SK-N-SH (cell line): ENCODE measurements around the gene TNFAIP8L1. TPM values are rescaled to one million over a fixed set of nuclear protein-coding genes. Genes with fewer than 3 reads are reported as not detected.

Experiments used
- CTCF ChIA-PET: fragments of 300-600, 350-600 bp; formaldehyde crosslinking; extraction: SDS; loops from one replicate; lab custom pipeline; 2021; lab: Yijun Ruan, JAX
- POLR2A ChIA-PET: fragments of 350-600 bp; sonication (Branson Sonifier 250); formaldehyde crosslinking; extraction: SDS; loops from one replicate; lab custom pipeline; 2020; ENCODE audit warnings: antibody characterized with exemption, inconsistent platforms; lab: Yijun Ruan, JAX
- DNase-seq: peaks from one replicate; pipeline ENCODE4 v3.0.0; 2012
- H2AFZ ChIP-seq: fragments of 200-600 bp; sonication (generic); 2 replicates; pipeline ENCODE4 v1.8.1; 2016; ENCODE audit warnings: antibody characterized with exemption, mild to moderate bottlenecking, low read depth
- H3F3A ChIP-seq: fragments of 200-600 bp; sonication (generic); replicated peaks from 2 replicates; pipeline ENCODE3; 2016; ENCODE audit warnings: antibody characterized with exemption, mild to moderate bottlenecking; ENCODE audit not compliant: insufficient read depth
- H3K27ac ChIP-seq, 2 experiments: fragments of 200-500 bp in 1 of 2; fragments of 200-600 bp in 1 of 2; sonication (Bioruptor generic) in 1 of 2; sonication (generic), shearing (Covaris generic) in 1 of 2; 2 replicates each; pipeline versions ENCODE4 v1.5.1 to v1.6.1; 2014 to 2016; ENCODE audit warnings: low read depth in 2 of 2, inconsistent platforms in 1 of 2, low read length in 1 of 2, mild to moderate bottlenecking in 1 of 2, mixed read lengths in 1 of 2
- H3K27me3 ChIP-seq: fragments of 200-600 bp; sonication (generic), shearing (Covaris generic); 2 replicates; pipeline ENCODE4 v1.6.1; 2016; ENCODE audit warnings: mixed run types; ENCODE audit not compliant: insufficient read depth
- H3K36me3 ChIP-seq, 2 experiments: fragments of 200-500 bp in 1 of 2; fragments of 200-600 bp in 1 of 2; sonication (Bioruptor generic) in 1 of 2; sonication (generic) in 1 of 2; replicated peaks in 1 of 2; 2 replicates each; pipeline versions ENCODE3 to v1.5.1; 2014 to 2016; ENCODE audit warnings: low read length in 1 of 2, mild to moderate bottlenecking in 1 of 2; ENCODE audit not compliant: insufficient read depth in 2 of 2, control insufficient read depth in 1 of 2
- H3K4me1 ChIP-seq, 2 experiments: fragments of 200-500 bp in 1 of 2; fragments of 200-600 bp in 1 of 2; sonication (Bioruptor generic) in 1 of 2; sonication (generic), shearing (Covaris generic) in 1 of 2; 2 replicates each; pipeline versions ENCODE4 v1.5.1 to v1.6.1; 2014 to 2016; ENCODE audit warnings: low read depth in 1 of 2, low read length in 1 of 2, mixed run types in 1 of 2; ENCODE audit not compliant: insufficient read depth in 2 of 2, control insufficient read depth in 1 of 2
- H3K4me2 ChIP-seq: fragments of 200-600 bp; sonication (generic), shearing (Covaris generic); 2 replicates; pipeline ENCODE4 v1.6.1; 2017; ENCODE audit warnings: mixed run types
- H3K4me3 ChIP-seq, 2 experiments: fragments of 200-500 bp in 1 of 2; fragments of 200-600 bp in 1 of 2; sonication (Bioruptor generic) in 1 of 2; sonication (generic), shearing (Covaris generic) in 1 of 2; 2 replicates each; pipeline versions ENCODE4 v1.5.1 to v1.8.1; 2014 to 2016; ENCODE audit warnings: low read depth in 2 of 2, inconsistent platforms in 1 of 2, low read length in 1 of 2, mild to moderate bottlenecking in 1 of 2, mixed read lengths in 1 of 2, moderate library complexity in 1 of 2
- H3K79me2 ChIP-seq: fragments of 200-600 bp; sonication (generic); 2 replicates; pipeline ENCODE4 v1.8.1; 2017; ENCODE audit warnings: mild to moderate bottlenecking; ENCODE audit not compliant: insufficient read depth
- H3K9ac ChIP-seq: fragments of 200-600 bp; sonication (generic); 2 replicates; pipeline ENCODE4 v1.6.1; 2017; ENCODE audit warnings: mixed run types
- H3K9me2 ChIP-seq: fragments of 200-600 bp; sonication (generic); 2 replicates; pipeline ENCODE4 v1.6.1; 2017; ENCODE audit warnings: mixed run types
- H3K9me3 ChIP-seq: fragments of 200-600 bp; sonication (generic); 2 replicates; pipeline ENCODE4 v1.6.1; 2017; ENCODE audit warnings: mixed run types, mild to moderate bottlenecking, moderate library complexity
- H4K20me1 ChIP-seq: fragments of 200-600 bp; sonication (generic); 2 replicates; pipeline ENCODE4 v1.6.1; 2017; ENCODE audit warnings: mild to moderate bottlenecking, mixed run types; ENCODE audit not compliant: insufficient read depth
- ELF1 ChIP-seq: IDR thresholded peaks from 2 replicates; pipeline ENCODE4 v1.4.0; 2012
- EP300 ChIP-seq, 2 experiments: IDR thresholded peaks; 2 replicates each; pipeline versions ENCODE4 v1.4.0 to v1.6.1; 2012; ENCODE audit warnings: borderline replicate concordance in 1 of 2, low read depth in 1 of 2, low read length in 1 of 2
- EZH2phosphoT487 ChIP-seq: fragments of 200-600 bp; sonication (generic); IDR thresholded peaks from 2 replicates; pipeline ENCODE4 v1.6.1; 2017; ENCODE audit warnings: low read depth, mixed run types, mild to moderate bottlenecking, antibody characterized with exemption, moderate library complexity, borderline replicate concordance
- FOSL2 ChIP-seq: IDR thresholded peaks from 2 replicates; pipeline ENCODE4 v1.4.0; 2012; ENCODE audit warnings: low read depth, mild to moderate bottlenecking, moderate library complexity, borderline replicate concordance
- FOXJ3 ChIP-seq: sonication (generic); formaldehyde crosslinking; IDR thresholded peaks from 2 replicates; pipeline ENCODE4 v1.5.1; 2020; ENCODE audit warnings: mild to moderate bottlenecking, missing genetic modification reagents
- GABPA ChIP-seq: IDR thresholded peaks from 2 replicates; pipeline ENCODE4 v1.4.0; 2012; ENCODE audit warnings: low read depth, mild to moderate bottlenecking
- GATA2 ChIP-seq: sonication (generic); formaldehyde crosslinking; IDR thresholded peaks from 2 replicates; pipeline ENCODE4 v1.5.0; 2020; ENCODE audit warnings: mild to moderate bottlenecking, missing genetic modification reagents
- POLR2AphosphoS5 ChIP-seq: IDR thresholded peaks from 2 replicates; pipeline ENCODE4 v1.6.1; 2012; ENCODE audit warnings: low read depth, low read length
- RAD21 ChIP-seq: IDR thresholded peaks from 2 replicates; pipeline ENCODE4 v1.6.1; 2012; ENCODE audit warnings: mild to moderate bottlenecking, low read length
- RFX5 ChIP-seq: IDR thresholded peaks from 2 replicates; pipeline ENCODE4 v1.6.1; 2012; ENCODE audit warnings: mild to moderate bottlenecking, improper control_type of control experiment, low read length
- RXRA ChIP-seq: IDR thresholded peaks from 2 replicates; pipeline ENCODE4 v1.4.0; 2012; ENCODE audit warnings: low read depth, mild to moderate bottlenecking, borderline replicate concordance
- SIN3A ChIP-seq: IDR thresholded peaks from 2 replicates; pipeline ENCODE4 v1.6.1; 2012; ENCODE audit warnings: low read depth, mild to moderate bottlenecking, low read length, moderate library complexity, borderline replicate concordance
- TAF1 ChIP-seq: IDR thresholded peaks from 2 replicates; pipeline ENCODE4 v1.6.1; 2012; ENCODE audit warnings: low read depth, mild to moderate bottlenecking, low read length, moderate library complexity, borderline replicate concordance
- TCF12 ChIP-seq: IDR thresholded peaks from 2 replicates; pipeline ENCODE4 v1.4.0; 2012
- TEAD4 ChIP-seq: IDR thresholded peaks from 2 replicates; pipeline ENCODE4 v1.4.0; 2012; ENCODE audit warnings: mild to moderate bottlenecking, borderline replicate concordance; ENCODE audit not compliant: insufficient read depth
- WGBS: methylation state at CpG from one replicate; pipeline ENCODE4 v1.1.6; 2017; ENCODE audit warnings: low lambda C conversion rate; 5-methylcytosine and 5-hydroxymethylcytosine counted together
- polyA plus RNA-seq, 3 experiments: library from polyadenylated mRNA; depleted of rRNA; stranded (reverse); fragments of >200 nt; gene quantifications; 2 replicates each; pipeline ENCODE4 v1.2.3, GENCODE V29; 2012
- TF ChIP-seq, protein P1 (sequence below): IDR thresholded peaks from 2 replicates; pipeline ENCODE4 v1.4.0; 2012; ENCODE audit warnings: low read depth, borderline replicate concordance
- TF ChIP-seq, protein P2 (sequence below): IDR thresholded peaks from 2 replicates; pipeline ENCODE4; 2012
- TF ChIP-seq, protein P3 (sequence below): IDR thresholded peaks from 2 replicates; pipeline ENCODE4 v1.4.0; 2012; ENCODE audit warnings: low read depth
- TF ChIP-seq, protein P4 (sequence below): IDR thresholded peaks from 2 replicates; pipeline ENCODE4 v1.4.0; 2012; ENCODE audit warnings: low read depth, borderline replicate concordance
- TF ChIP-seq, protein P5 (sequence below): fragments of 150-350 bp; IDR thresholded peaks from 2 replicates; pipeline ENCODE4 v1.6.1; 2017; ENCODE audit warnings: antibody characterized with exemption, low read length, low read depth, borderline replicate concordance

The TNFAIP8L1 gene
- polyA plus RNA-seq, 1 of the 3 experiments (the other 2 are of a cell fraction), result 6.4 TPM

DNA sequence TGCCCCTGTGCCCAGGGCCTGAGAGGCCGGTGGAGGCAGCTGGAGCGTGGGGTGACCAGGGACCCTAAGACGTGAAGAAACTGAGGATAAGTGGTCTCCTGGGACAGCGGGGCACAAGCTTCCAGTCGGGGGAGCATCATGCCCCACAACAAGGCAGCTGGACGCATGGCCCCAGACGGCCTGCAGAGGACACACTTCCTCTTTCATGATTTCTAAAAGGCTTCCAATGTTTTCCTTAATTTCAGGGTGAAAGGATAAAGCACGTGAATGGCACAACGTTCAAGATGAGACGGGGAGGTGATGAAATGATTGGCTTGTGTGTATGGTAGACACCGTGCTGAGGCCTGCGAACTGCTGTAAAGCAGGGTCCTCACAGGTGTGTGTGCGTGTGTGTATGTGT lies 51.0 kb downstream of the TNFAIP8L1 start:
- CTCF ChIA-PET, result no interaction called here

More for the DNA sequence above, 51.0 kb downstream of the TNFAIP8L1 start:
- Histone ChIP-seq H2AFZ (no peak overlapping the region), H4K20me1 (no peaks in the 10 kb centered on the region), H3K4me1 (peaks cover 0 to 13% of the 10 kb centered on the region in 2 experiments; a peak in 1 of 4 replicates), H3K27ac (no peak overlapping the region), H3K4me2 (no peak overlapping the region), H3F3A (peaks cover 9% of the 10 kb centered on the region), H3K9me3 (no peaks in the 10 kb centered on the region), H3K4me3 (no peak overlapping the region), H3K9me2 (no peaks in the 10 kb centered on the region), H3K36me3 (peaks cover 36 to 63% of the 10 kb centered on the region in 2 experiments), H3K9ac (no peak overlapping the region), H3K27me3 (no peaks in the 10 kb centered on the region), H3K79me2 (no peaks in the 10 kb centered on the region; the same call in 1 of the 2 replicates)
- POLR2A ChIA-PET, result no interaction called here
- no peak for DNase-seq
- WGBS, result 88% methylated on average over 11 of the region's 13 CpGs
- TF ChIP-seq FOSL2 (no peak), TAF1 (no peak), EP300 (IDR thresholded peaks at IDR 0.05; ENCODE audit: borderline replicate concordance in 1 of 2, low read depth in 1 of 2, low read length in 1 of 2) (no peak), RXRA (no peak), EZH2phosphoT487 (no peak), TEAD4 (no peak), RAD21 (no peak), RFX5 (no peak), POLR2AphosphoS5 (no peak), ELF1 (no peak), GABPA (no peak), TCF12 (no peak), FOXJ3 (CRISPR knock-in tag) (no peak), SIN3A (no peak), GATA2 (no peak)
- TF ChIP-seq, protein P1, sequence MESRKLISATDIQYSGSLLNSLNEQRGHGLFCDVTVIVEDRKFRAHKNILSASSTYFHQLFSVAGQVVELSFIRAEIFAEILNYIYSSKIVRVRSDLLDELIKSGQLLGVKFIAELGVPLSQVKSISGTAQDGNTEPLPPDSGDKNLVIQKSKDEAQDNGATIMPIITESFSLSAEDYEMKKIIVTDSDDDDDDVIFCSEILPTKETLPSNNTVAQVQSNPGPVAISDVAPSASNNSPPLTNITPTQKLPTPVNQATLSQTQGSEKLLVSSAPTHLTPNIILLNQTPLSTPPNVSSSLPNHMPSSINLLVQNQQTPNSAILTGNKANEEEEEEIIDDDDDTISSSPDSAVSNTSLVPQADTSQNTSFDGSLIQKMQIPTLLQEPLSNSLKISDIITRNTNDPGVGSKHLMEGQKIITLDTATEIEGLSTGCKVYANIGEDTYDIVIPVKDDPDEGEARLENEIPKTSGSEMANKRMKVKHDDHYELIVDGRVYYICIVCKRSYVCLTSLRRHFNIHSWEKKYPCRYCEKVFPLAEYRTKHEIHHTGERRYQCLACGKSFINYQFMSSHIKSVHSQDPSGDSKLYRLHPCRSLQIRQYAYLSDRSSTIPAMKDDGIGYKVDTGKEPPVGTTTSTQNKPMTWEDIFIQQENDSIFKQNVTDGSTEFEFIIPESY, result no peak
- TF ChIP-seq, protein P2, sequence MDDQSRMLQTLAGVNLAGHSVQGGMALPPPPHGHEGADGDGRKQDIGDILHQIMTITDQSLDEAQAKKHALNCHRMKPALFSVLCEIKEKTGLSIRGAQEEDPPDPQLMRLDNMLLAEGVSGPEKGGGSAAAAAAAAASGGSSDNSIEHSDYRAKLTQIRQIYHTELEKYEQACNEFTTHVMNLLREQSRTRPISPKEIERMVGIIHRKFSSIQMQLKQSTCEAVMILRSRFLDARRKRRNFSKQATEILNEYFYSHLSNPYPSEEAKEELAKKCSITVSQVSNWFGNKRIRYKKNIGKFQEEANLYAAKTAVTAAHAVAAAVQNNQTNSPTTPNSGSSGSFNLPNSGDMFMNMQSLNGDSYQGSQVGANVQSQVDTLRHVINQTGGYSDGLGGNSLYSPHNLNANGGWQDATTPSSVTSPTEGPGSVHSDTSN, result no peak
- TF ChIP-seq, protein P3, sequence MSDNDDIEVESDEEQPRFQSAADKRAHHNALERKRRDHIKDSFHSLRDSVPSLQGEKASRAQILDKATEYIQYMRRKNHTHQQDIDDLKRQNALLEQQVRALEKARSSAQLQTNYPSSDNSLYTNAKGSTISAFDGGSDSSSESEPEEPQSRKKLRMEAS, result no peak
- TF ChIP-seq, protein P4, sequence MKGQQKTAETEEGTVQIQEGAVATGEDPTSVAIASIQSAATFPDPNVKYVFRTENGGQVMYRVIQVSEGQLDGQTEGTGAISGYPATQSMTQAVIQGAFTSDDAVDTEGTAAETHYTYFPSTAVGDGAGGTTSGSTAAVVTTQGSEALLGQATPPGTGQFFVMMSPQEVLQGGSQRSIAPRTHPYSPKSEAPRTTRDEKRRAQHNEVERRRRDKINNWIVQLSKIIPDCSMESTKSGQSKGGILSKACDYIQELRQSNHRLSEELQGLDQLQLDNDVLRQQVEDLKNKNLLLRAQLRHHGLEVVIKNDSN, result no peak
- TF ChIP-seq, protein P5, sequence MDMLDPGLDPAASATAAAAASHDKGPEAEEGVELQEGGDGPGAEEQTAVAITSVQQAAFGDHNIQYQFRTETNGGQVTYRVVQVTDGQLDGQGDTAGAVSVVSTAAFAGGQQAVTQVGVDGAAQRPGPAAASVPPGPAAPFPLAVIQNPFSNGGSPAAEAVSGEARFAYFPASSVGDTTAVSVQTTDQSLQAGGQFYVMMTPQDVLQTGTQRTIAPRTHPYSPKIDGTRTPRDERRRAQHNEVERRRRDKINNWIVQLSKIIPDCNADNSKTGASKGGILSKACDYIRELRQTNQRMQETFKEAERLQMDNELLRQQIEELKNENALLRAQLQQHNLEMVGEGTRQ, result no peak
